Stimulated activated CD4-positive, alpha-beta T cell treated with anti-CD3 and anti-CD28 coated beads, Interleukin-2, amount 100 ng/mL, for 48 hours (primary cell): ENCODE data around the gene KCTD20.
"Not testable (repeated sequence)": the region's sequence is repeated elsewhere in the genome, so short reads cannot be mapped to it uniquely, and the experiment has no call there.

Source experiments
- DNase-seq, 2 donors: peaks; one replicate each; pipeline ENCODE4 v3.0.0-alpha.2; 2020

The KCTD20 gene

DNA sequence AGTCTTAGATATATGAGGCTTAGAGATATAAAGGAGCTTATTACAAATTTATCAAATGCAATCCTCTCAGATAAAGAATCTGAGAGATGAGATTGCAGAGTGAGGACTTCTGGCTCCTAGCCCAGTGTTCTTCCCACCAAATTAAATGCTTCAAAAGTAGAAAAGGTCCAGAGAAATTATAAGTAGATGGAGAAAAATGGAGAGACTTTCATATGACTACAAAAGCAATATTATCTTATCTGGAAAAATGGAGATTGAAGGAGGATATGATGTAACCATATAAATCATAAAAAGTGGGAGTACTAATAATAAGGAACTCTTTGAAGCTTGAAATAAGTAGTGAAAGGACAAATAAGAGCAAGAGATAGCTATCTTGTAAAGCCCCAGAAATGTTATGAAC lies 2.8 kb downstream of the KCTD20 start:
- DNase-seq: no peak

DNA sequence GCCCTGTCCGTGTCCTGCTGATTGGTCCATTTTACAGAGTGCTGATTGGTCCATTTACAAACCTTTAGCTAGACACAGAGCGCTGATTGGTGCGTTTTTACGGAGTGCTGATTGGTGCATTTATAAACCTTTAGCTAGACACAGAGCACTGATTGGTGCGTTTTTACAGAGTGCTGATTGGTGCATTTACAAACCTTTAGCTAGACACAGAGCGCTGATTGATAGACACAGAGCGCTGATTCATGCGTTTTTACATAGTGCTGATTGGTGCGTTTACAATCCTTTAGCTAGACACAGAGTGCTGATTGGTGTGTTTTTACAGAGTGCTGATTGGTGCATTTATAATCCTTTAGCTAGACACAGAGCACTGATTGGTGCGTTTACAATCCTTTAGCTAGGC lies 6.4 kb downstream of the KCTD20 start:
- DNase-seq: not testable (repeated sequence)

DNA sequence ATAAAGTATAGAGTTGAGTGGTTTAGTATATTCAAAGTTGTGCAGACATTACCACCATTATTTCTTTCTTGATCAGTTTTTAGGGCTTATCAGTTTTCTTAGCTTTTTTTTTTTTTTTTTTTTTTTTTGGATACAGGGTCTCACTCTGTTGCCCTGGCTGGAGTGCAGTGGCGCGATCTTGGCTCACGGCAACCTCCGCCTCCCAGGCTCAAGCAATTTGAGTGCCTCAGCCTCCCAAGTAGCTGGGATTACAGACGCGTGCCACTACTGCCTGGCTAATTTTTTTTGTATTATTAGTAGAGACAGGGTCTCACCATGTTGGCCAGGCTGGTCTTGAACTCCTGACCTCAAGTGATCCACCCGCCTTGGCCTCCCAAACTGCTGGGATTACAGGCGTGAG lies 10.1 kb downstream of the KCTD20 start:
- DNase-seq: not testable (repeated sequence)

DNA sequence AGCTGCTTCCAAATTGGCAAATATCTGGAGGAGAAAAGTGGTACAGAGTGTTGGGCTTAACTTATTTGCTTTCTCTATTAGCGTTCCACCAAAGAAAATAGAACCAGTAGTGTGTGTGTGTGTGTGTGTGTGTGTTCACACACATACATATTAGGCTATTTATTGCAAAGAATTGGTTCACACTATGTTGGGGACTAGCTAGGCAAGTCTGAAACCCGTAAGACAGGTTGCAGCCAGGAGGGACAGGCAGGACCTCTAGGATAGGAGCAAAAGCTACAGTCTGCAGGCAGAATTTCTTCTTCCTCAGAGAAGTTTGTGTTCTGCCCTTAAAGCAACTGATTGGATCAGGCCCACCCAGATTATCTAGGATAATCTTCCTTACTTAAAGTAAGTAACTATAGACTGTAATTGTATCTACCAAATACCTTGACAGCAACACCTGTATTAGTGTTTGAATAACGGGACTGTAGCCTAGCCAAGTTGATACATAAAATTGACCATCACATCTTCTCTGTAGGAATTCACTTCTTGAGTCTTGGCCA lies 12.8 kb downstream of the KCTD20 start:
- no peak for DNase-seq

- DNase-seq: no peak
These were observed 16.7 kb downstream of the KCTD20 start for GRCh38 chr6:36459501-36459900.

GRCh38 chr6:36460916-36461315 lies 18.1 kb downstream of the KCTD20 start:
- no peak for DNase-seq

DNA sequence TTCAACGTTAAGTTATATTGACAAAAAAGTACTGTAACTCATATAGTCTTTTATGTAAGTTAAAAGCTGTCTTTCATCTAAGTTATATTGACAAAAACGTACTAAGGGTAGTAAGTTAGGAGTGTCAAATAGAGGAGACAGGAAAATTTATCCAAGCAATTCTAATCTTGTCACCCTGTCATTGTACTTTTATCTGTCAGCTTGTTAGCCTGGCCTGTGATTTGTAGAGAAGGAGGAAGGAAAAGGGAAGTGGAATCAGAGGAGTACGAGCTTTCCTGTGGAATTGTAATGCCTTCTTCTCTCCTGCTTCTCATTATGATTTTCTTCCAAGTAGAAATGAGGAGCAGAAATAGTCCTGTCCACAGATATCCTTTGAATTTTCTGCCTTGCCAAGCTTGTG lies 18.8 kb downstream of the KCTD20 start:
- no peak for DNase-seq

DNA sequence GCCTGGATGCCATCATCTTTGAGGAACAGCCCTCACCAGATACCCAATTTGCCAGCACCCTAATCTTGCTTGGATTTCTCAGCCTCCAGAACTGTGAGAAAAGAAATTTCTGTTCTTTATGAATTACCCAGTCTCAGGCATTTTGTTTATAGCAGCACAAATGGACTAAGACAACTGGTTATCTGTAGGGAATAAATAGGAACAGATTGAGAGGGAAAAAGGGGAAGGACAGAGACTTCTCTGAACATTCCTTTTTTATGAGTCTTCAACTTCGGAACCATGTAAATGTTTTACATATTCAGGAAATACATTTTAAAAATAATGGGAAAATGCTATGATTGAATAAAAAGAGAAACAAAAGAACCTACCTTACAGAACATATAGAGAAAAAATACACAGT lies 20.9 kb downstream of the KCTD20 start:
- DNase-seq: no peak

DNA sequence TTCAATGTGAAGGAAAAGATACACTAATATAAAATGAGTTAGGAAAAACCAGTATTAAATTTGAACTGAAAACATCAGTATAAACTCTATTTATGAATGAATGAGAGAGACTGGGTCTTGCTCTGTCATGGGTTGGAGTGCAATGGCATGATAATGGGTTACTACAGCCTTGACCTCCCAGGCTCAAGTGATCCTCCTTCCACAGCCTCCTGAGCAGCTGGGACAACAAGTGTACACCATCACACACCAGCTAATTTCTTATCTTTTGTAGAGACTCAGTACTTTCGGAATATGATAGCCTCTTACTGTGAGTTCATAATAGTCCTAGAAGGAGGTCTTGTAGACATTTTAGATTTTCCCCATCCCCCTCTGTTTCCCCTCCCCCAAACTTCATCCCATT lies 21.4 kb downstream of the KCTD20 start:
- no peak for DNase-seq

- no peak for DNase-seq
These were observed 24.8 kb downstream of the KCTD20 start for GRCh38 chr6:36467625-36468024.

DNA sequence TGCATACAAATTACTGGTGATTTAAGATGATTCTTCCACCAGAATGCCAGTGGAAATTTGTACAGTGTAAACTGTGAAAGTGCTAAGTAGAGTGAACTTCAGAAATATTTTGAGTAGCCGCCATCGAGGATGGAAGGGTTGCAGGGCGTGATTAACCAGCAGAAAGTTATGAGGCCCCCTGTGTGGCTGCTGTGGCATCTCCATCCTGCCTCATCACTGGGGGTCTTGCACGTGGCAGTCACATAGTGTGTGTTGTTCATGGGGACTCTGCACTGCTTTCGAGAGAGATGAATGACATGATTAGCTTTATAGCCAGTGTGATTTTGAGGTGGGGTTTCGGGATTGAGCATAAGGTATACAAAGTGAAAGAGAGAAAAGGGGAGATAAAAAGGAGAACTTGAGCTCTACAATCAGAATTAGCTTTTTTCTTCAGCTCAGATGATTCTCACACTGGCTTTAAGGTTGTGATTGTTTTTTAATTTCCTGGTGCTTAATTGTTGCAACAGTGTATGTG lies 26.4 kb downstream of the KCTD20 start:
- DNase-seq: no peak

DNA sequence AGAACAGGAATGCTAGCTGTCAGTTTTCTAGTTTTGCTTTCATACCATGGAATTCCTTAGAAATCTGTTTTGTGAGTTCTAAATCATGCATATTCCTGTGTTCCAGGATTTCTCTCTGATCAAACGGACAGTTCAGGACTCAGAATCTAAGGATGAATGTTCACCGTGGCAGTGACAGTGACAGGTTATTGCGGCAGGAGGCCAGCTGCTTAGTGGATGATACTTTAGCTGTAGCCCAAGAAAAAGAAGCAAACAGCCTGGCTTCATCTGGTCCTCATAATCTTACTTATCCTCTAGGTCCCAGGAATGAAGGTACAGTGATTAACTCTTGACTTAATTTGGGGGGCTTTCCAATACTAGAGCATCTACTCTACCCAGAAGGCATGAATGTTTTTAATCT lies 27.1 kb downstream of the KCTD20 start:
- no peak for DNase-seq

DNA sequence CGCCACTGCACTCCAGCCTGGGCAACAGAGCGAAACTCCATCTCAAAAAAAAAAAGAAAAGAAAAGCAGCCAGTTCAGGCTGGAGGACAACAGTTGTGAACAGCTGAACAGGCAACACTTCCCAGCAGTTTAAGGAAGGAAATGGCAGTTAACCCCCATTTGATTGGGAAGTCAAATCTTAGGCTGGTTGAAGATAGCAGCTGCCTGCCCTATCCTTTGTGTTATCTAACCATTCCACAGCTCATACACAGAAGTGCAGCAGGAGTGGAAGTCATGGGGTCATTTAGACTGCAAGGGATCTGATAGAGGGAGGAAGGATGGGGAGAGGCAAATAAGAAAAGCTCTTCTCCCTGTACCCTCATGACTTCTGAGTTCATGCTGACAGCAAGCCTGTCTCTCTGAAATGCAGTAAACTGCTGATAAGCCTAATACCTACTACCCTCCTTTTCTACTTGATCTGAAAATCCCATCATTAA lies 35.3 kb downstream of the KCTD20 start:
- DNase-seq: no peak

GRCh38 chr6:36479256-36479655 lies 36.5 kb downstream of the KCTD20 start:
- DNase-seq: no peak

DNA sequence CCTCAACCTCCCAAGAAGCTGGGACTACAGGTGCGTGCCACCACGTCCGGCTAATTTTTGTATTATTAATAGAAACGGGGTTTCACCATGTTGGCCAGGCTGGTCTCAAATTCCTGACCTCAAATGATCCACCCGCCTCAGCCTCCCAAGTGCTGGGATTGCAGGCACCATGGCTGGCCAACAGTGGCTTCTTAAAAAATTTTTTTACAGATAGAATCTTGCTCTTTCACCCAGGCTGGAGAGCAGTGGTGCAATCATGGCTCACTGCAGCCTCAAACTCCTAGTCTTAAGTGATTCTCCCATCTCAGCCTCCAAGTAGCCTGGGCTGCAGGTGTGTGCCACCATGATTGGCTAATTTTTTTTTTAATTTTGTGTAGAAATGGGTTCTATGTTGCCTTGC lies 40.5 kb downstream of the KCTD20 start:
- DNase-seq: not testable (repeated sequence)

DNA sequence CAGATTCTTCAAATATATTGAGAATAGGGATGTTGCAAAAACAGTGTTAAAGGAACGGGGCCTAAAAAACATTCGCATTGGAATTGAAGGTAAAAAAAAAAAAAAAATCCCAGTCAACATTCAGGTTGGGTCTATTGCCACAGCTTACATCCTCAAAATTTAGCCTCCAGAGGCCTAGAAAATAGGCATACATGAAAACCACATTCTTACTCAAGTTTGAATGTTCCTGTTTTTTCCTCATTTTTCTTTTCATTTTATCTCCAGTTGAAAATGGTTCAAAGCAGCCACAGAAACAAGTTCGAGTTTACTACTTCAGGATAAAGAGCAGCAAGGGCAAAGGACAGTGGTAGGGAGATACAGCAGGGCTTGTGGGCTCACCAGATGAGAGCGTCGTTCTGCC lies 41.9 kb downstream of the KCTD20 start:
- no peak for DNase-seq

- DNase-seq: no peak
These were observed 44.9 kb downstream of the KCTD20 start for GRCh38 chr6:36487698-36488097.

- DNase-seq: no peak
These were observed 45.4 kb downstream of the KCTD20 start for GRCh38 chr6:36488221-36488620.

DNA sequence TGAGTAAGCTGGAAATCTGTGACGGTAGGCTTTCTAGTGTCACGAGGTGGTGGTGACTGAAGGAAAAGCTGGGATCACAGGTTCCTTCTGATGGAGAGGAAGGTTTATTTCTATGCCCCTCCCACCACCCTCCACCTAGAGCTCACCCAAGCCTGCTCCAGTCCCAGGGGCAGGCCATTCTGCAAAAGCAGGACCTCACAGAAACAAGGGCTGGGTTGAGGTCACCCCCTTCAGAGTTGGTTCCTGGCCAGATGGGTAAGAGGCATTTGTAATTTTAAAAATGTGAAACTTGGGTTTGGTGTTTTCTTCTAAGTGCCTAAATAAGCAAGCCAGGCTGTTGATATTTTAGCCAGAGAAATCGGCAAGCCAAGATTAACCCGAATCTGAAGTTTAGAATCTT lies 46.6 kb downstream of the KCTD20 start:
- no peak for DNase-seq

GRCh38 chr6:36491378-36491965 lies 48.7 kb downstream of the KCTD20 start:
- no peak for DNase-seq

- DNase-seq: no peak
These were observed 49.3 kb downstream of the KCTD20 start for GRCh38 chr6:36492092-36492491.

- no peak for DNase-seq
These were observed 49.8 kb downstream of the KCTD20 start for GRCh38 chr6:36492621-36493020.

GRCh38 chr6:36493319-36493718 lies 50.5 kb downstream of the KCTD20 start:
- DNase-seq: no peak

DNA sequence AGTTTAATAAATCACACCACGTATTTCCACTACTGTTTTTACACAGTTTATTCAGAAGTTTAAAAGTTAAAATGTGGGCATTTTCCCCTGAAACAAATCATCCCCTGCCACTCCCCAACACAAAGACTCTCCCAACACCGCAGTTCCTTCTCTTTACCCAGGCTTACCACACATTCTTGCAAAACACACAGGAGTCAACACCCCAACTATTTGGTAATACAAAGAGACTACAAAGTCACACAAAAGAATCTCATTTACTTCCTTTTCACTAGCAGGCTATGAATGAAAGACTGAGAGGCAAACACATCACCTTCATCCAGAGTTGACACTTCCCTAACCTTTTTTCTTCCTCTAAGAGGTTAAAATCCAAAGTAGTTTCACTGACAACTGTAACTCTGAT lies 51.1 kb downstream of the KCTD20 start:
- no peak for DNase-seq

GRCh38 chr6:36495086-36495485 lies 52.3 kb downstream of the KCTD20 start:
- no peak for DNase-seq
